ENCODE measurements around the gene CCDC24.

Gene CCDC24

DNA sequence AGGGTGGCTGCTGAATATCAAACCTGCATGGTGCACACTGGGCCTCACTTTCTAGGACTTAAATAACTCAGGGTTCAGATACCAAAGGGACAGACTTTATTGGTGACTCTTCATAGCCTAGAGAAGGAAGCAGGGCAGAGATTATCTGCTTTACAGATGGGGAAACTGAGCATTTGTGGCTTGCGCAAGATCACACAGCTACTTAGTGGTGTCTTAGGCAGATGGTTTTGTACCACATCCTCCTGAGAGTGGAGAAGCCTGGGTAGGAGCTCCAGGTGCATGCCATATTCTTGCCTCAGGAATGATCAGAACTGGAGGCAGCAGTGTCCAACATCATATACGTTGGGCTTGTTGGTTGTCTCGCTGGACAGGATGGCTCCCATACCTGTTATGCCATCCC, 28.4 kb upstream of the CCDC24 start:
- in situ Hi-C loops (cut with MboI; ENCODE audit: low sequenced_read_pairs), result no loop called here

- in situ Hi-C loops (cut with MboI; ENCODE audit: low sequenced_read_pairs), result no loop called here
Measured at GRCh38 chr1:43963890-43964289, 27.5 kb upstream of the CCDC24 start.

- in situ Hi-C loops (cut with MboI; ENCODE audit: low sequenced_read_pairs), result no loop called here
Measured at GRCh38 chr1:43965316-43965715, 26.1 kb upstream of the CCDC24 start.

GRCh38 chr1:43968348-43968948, 23.0 kb upstream of the CCDC24 start:
- in situ Hi-C loops (cut with MboI; ENCODE audit: low sequenced_read_pairs), result no loop called here

DNA sequence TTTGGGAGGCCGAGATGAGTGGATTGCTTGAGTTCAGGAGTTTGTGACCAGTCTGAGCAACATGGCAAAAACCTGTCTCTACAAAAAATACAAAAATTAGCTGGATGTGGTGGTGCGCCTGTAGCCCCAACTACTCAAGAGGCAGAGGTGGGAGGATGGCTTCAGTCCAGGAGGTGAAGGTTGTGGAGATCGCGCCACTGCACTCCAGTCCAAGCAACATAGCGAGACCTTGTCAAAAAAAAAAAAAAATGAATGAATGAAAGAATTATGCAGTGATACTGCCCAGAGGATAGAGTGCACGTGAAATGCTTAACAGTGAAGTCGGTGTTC, 22.0 kb upstream of the CCDC24 start:
- in situ Hi-C loops (cut with MboI; ENCODE audit: low sequenced_read_pairs), result no loop called here

DNA sequence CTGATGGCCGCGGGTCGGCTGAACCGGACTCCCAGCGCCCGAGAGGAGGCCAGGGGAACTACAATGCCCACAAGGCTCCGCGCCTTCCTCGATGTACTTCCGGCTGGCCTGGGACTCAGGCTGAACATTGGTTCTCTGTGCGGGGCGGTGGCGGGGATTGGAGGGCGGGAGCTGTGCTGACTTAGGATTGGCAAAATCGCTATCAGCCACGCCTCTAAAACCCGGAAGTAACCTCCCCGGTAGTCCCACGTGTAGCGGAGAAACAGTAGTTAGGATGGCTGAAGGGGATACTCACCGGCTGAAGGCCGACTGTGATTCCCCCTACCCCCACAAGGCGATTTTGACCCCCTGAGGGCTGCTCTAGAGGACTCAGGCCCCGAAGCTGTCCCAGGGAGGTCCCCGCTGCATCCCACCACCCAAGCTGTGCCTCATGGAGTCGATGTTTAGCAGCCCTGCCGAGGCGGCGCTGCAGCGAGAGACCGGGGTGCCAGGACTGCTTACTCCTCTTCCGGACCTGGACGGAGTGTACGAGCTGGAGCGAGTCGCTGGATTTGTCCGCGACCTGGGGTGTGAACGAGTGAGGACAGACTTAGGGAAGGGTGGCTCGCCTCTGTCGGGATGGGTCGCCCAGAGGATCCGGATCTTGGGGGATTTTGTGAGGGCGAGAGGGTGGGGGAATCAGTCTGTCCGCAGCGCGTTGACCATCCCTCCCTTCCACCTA, 21.5 kb upstream of the CCDC24 start, which contains the start of gene DPH2:
Gene DPH2 (plus strand): TSS at position 265 of the 721 bp plus-strand sequence. CDS start 166 bp downstream, at position 431.
- in situ Hi-C loops (cut with MboI; ENCODE audit: low sequenced_read_pairs), result no loop called here

DNA sequence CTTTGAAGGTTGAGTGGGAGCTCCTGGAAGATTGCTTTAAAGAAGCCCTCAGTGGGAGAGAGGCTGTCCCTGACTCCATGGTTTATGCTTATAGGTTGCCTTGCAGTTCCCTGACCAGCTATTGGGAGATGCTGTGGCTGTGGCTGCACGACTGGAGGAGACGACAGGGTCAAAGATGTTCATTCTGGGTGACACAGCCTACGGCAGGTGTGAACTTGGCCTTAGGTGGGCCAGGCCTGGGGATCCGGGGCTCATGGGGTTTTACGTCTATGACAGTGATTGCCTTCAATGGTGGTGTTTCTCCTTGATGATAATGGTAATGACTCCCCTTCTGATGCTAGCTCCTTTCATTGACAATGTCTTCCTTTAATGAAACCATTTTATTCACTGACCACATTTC, 20.9 kb upstream of the CCDC24 start:
- in situ Hi-C loops (cut with MboI; ENCODE audit: low sequenced_read_pairs), result no loop called here

DNA sequence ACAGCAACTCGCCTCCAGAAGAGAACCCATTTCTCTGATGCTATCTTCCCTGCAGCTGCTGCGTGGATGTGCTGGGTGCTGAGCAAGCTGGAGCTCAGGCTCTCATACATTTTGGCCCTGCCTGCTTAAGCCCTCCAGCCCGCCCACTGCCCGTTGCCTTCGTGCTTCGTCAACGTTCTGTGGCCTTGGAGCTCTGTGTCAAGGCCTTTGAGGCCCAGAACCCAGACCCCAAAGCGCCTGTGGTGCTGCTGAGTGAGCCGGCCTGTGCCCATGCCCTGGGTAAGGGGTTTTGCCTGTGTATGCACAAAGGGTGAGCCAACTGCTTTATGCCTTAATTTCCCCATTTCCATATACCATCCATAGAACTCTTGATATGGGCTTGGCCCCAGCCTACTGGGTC, 20.5 kb upstream of the CCDC24 start:
- in situ Hi-C loops (cut with MboI; ENCODE audit: low sequenced_read_pairs), result no loop called here

- in situ Hi-C loops (cut with MboI; ENCODE audit: low sequenced_read_pairs), result no loop called here
Measured at GRCh38 chr1:43971336-43971980, 19.9 kb upstream of the CCDC24 start.

GRCh38 chr1:43973981-43974442, 17.4 kb upstream of the CCDC24 start:
- in situ Hi-C loops (cut with MboI; ENCODE audit: low sequenced_read_pairs), result no loop called here

- in situ Hi-C loops (cut with MboI; ENCODE audit: low sequenced_read_pairs), result no loop called here
Measured at GRCh38 chr1:43974443-43975248, 16.8 kb upstream of the CCDC24 start, which contains the start of gene ATP6V0B. ATP6V0B (plus strand) TSS chr1:43974960; CDS start chr1:43975041, 81 bp downstream.

GRCh38 chr1:43975249-43975961, 16.0 kb upstream of the CCDC24 start:
- in situ Hi-C loops (cut with MboI; ENCODE audit: low sequenced_read_pairs), result no loop called here

- in situ Hi-C loops (cut with MboI; ENCODE audit: low sequenced_read_pairs), result no loop called here
Measured at GRCh38 chr1:43976045-43976444, 15.4 kb upstream of the CCDC24 start.

- in situ Hi-C loops (cut with MboI; ENCODE audit: low sequenced_read_pairs), result no loop called here
Measured at GRCh38 chr1:43976890-43977289, 14.5 kb upstream of the CCDC24 start.

- in situ Hi-C loops (cut with MboI; ENCODE audit: low sequenced_read_pairs), result no loop called here
Measured at GRCh38 chr1:43977376-43978263, 13.8 kb upstream of the CCDC24 start.

DNA sequence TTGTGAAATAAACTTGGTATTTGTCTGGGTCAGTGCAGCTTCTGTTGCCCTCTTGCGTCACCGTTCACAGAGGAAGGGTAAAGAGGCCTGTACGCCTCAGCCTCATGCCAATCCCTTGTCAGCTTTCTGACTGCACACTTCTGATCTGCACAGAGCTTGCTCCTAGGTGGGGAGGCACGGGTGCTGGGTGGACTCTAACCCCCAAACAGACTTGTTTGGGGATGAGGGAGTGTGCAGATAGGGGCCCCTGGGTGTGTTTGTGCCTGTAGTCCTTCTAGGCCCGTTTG, 13.2 kb upstream of the CCDC24 start:
- in situ Hi-C loops (cut with MboI; ENCODE audit: low sequenced_read_pairs), result no loop called here

DNA sequence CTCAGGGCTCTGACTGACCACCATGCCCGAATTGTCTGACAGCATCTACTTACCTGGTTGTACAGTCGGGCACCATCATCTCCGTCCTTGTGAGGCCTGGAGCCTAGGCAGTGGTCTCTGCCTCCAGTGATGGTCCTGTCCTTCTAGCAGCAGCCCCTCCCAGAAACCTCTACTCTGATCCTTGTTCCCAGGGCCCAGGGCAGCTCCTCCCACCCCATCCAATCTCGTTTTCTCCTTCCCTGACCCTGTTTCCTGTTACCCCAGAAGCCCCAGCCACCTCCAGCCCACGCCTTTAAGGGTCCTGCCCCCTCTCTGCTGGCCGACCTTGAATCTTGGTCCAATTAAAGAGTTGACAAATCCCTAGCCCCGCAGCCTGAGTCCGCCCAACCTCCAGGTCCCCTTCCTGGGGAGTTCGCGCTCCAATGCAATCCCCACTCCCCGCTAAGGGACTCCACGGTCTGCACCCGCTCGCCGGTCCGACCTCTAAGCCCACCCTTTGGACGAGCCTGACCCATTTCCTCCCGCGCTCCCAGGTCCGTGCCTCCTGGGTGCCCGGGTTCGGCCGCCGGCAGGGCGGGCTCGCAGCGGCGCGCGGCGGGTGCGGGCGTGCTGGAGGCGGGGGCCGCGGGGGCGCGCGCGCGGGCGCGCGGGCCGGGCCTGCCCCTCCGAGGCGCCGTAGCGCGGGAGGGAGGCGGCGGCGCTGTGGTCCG, 12.7 kb upstream of the CCDC24 start, which contains the start of gene B4GALT2:
Gene B4GALT2 (plus strand): TSS at position 660 of the 710 bp plus-strand sequence. CDS start 1,951 bp downstream, outside the sequence.
- in situ Hi-C loops (cut with MboI; ENCODE audit: low sequenced_read_pairs), result no loop called here

DNA sequence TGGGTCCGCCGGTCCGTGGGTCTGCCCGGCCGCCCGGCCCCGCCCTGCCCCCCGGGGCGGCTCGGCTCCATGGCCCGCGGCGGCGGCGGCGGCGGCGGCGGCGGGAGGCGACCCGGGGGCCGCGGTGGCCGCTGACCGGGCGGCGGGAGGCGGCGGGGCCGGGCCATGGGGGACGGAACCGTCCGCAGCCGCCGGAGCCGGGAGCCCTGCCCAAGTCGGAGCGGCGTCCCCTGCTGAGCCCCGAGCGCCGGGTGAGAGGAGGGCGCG, 12.2 kb upstream of the CCDC24 start:
- in situ Hi-C loops (cut with MboI; ENCODE audit: low sequenced_read_pairs), result no loop called here

DNA sequence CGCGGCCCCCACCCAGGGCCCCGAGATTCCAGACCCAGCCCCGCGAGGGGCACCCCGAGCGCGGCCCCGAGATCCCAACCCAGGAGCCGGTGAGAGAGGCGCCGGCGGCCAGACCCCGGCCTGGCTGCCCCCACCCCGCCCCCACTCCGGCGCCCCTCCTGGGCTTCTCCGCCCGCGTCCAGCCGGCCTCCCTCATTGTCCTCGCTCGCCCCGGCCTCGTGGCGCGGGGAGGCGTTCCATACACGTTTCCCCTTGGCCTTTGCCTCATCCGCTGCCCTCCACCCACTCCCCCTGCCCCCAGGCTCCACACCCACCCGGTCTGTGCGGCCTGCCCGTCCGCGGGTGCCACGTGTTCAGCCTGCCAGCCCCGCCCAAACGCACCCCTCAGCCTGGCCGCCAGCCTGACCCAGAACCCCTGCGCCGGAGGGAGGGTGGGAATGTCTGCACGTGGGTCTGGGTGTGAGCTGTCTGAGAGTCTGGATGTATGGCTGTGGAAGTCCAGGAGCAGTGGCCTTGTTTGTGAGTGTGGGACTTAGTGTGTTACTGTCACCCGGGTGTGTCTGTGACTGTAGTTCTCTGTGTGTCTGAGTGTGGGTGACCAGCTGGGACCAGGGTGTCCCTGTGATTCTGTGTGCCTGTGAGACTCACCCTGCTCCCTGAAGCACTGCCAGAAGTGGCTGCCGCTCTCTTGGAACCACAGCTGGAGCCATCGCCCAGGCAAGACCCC, 11.7 kb upstream of the CCDC24 start:
- in situ Hi-C loops (cut with MboI; ENCODE audit: low sequenced_read_pairs), result no loop called here

Measured in HL-60/S4 treated with retinoic acid at 250 ng/mL for 4 days and 3 days (cell line).